NCI-H146 (cell line): Measurements from ENCODE around the gene BMPR1A.

Experiments
- DNase-seq: peaks from one replicate; lab custom pipeline; 2025; lab: John Stamatoyannopoulos, UW

Gene BMPR1A

GRCh38 chr10:86956848-86957448 lies 200.5 kb downstream of the BMPR1A start:
- DNase-seq = no peak

DNA sequence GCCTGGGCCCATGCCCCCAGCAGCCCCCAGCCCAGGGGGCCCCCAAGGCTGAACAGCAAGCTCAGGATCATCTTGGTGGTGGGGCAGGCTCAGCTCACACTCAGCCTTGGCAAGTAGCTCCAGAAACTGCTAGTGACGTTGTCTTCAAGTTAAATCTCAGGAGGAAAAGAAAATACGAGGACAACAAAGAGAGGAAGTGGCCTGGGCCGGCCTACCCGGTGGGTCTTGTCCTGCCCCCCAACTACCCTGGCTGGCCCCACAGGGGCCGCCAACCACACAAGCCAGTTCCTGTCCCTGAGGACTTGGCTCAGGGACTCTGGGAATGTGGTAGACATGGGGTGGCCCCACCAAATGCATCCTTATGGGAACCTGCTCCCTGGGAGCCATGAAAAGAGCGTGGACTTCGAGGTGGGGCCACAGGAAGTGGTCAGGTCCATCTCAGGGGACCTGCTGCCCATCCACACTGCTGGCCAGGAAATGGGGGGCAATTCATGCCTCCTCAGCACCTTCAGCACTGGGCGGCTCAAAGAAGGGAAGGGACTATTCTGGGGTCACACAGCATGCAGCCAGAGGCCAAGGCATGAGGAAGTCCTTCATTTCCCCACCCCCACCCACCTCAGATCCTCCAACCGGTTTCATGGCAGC lies 201.2 kb downstream of the BMPR1A start, which contains the start of gene MMRN2:
Gene MMRN2, minus strand, starts transcription at position 145 of the 645 bp plus-strand sequence. Its CDS starts 74 bp downstream, at position 71.
- DNase-seq = no peak

DNA sequence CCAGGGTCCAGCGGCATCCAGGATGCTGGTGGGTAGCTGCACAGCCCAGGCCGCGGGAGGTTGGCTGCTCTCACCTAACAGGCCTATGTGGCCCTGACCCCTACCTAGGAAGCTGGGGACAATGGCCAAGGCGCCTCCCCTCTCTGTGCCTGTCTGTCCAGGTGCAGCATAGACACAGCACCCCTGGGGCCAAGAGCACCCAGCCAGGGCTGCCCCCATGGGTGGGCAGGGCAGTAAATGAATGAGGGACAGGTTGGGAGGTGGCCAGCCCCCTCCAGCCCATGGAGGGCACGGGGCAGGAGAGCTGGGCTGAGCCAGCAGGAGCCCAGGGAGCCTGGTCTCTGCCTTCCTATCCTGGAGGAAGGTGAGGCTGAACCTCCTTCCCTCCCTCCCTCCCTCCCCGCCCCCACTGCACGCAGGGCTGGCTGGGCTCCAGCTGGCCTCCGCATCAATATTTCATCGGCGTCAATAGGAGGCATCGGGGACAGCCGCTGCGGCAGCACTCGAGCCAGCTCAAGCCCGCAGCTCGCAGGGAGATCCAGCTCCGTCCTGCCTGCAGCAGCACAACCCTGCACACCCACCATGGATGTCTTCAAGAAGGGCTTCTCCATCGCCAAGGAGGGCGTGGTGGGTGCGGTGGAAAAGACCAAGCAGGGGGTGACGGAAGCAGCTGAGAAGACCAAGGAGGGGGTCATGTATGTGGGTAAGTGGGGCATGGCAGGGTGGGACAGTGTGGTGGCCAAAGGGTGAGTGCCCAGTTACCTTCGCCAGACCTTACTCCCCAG lies 201.9 kb downstream of the BMPR1A start, which contains the start of gene SNCG:
Gene SNCG, plus strand, starts transcription at position 484 of the 785 bp plus-strand sequence. Its CDS starts 99 bp downstream, at position 583.
- DNase-seq = peak; percentile 69

DNA sequence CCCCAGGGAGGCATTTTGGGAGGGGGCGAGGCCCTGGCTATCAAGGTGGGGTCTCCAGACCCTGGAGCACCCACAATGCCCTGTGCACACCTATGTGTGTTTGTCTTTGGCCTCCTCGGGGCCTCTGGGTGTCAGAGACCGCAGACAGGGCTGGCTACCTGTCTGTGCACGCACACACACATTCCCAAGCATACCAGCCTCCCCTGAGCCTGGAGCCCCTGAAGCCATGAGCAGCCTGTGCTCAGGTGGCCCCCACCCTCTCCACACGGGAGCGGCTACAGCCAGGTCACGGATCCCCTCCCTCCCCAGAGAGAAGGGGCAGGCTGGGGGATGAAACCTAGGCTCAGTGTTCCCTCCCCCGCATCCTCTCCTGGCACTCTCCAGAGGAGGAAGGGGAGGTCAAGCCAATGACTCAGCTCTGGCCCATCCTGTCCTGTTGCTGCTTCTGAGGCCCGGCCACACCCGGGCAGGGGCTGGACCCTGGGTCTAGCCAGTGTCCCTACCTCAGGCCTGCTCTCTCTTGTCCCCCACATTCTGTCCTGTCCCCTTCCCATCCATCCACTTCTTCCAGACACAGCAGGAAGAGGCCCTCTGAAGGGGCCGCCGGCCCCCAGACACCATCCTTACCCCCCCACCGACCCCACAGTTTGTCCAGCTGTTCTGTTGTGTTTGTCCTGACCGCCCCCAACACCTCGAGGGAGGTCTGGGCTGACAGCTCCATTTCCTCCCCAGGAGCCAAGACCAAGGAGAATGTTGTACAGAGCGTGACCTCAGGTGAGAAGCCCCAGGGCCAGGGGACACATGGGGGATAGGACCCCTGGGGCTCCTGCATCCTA lies 202.7 kb downstream of the BMPR1A start:
- DNase-seq = peak; percentile 28

GRCh38 chr10:86959737-86960002 lies 203.3 kb downstream of the BMPR1A start:
- DNase-seq = no peak

- peak; percentile 12 for DNase-seq
These were observed 203.8 kb downstream of the BMPR1A start for GRCh38 chr10:86960003-86960862.

DNA sequence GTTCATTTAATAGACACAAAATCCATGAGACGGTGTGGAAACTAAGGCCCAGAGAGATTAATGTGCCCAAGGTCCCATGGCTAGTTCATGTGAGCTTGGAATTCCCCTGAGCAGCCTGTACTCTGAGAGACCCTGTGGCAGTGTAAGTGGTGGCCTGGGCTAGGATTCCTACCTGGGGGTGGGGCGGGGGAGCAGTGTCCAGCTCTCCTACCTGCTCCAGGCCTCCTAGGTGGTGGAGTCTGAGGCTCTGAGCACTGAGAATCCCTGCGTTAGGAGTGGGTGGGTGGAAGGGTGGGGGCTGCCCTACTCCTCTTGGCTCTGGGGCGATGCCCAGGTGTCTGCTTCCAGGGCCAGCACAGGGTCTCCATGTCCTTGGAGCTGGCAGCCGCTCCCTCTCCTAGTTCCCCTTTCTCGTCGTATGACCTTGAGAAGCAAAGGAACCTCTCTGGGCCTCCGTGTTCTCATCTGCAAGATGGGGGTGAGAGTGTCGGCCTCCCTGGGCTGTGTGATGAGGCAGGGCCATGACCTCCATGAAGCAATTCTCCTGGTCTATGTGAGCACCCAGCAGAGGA lies 204.5 kb downstream of the BMPR1A start:
- DNase-seq = no peak

DNA sequence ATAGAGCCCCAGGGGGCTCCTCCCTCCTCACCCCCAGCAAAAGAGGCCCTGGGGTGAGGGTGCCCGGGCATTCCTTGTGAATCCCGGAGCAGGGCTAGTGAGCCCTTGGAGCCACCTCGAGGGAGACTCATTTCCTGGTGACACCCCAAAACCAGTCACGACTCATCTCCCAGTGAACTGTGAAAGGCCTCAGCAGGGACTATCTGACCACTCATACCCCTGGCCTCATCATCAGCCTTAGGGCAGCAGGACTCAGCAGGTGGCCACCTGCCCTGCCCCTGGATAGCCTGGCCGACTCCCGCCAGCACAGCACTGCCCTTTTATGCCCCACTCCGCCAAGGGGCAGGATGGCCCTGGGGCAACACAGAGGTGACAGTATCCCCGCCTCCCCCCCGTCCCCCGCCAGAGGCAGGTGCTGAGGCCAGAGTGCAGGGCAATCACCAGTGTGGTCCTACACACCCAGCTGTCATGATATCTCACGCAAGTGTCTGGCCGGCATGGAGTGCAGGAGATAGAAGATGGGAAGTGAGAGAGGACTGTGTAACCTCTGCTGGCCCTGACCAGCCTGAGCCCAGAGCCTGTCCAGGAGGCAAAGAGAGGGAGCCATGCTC lies 205.2 kb downstream of the BMPR1A start:
- peak; percentile 80 for DNase-seq

GRCh38 chr10:86962136-86962980 lies 205.9 kb downstream of the BMPR1A start:
- DNase-seq = no peak

DNA sequence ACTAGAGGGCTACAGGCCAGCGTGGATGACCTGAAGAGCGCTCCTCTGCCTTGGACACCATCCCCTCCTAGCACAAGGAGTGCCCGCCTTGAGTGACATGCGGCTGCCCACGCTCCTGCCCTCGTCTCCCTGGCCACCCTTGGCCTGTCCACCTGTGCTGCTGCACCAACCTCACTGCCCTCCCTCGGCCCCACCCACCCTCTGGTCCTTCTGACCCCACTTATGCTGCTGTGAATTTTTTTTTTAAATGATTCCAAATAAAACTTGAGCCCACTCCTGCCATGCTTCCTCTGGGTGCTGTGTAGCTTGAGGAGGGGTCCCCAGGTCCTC lies 206.5 kb downstream of the BMPR1A start:
- DNase-seq = no peak

- DNase-seq = no peak
These were observed 207.0 kb downstream of the BMPR1A start for GRCh38 chr10:86963341-86963919.

GRCh38 chr10:86964061-86964846 lies 207.8 kb downstream of the BMPR1A start:
- no peak for DNase-seq

- no peak for DNase-seq
These were observed 208.4 kb downstream of the BMPR1A start for GRCh38 chr10:86964847-86965190.

DNA sequence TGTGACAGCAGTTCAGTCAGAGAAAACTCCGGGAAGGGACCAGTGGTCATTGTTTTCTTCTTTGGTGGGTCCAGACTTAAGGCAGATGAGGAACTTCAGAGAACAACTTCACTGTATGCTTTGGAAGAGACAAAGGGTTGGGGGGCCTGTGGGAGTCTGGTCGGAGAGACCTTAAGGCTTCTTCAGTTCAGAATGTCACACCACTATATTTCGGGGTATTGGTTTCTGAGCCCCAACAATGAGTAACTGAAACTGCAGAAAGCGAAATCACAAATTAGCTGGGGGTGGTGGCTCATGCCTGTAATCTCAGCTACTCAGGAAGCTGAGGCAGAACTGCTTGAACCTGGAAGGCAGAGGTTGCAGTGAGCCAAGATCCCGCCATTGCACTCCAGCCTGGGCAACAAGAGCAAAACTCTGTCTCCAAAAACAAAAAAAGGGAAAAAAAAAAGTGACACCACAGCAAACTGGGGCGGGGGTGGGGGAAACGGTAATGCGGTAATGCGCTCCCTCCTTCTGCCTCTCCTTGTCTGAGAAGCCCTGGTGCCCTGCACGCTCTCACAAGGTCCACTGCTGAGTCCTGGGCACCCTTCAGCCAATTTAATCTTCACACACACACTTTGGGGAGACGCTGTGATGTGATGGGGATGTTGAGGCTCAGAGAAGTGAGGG lies 209.7 kb downstream of the BMPR1A start:
- no peak for DNase-seq

DNA sequence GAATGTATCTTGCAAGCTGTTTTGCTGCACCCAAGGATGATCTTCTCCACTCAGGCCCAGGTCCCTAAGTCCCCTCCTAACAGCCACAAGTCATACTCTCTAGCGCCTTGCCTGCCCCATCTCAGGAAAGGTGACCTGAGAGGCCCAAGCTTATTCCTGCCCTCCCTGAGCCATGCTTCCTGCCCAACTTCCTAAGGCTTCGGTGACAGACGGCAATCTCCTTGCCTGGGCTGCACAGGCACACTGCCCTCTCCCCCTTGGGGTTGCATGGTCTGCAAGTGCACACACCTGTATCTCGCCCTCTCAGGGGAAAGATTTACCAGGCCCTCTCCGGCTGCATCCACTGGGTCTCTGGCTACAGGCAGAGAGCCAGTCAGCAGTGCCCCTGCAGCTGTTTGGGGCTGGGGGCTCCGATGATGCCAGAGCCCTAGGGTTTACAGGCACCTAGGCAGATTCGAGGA lies 211.1 kb downstream of the BMPR1A start:
- no peak for DNase-seq

GRCh38 chr10:86968271-86968993 lies 212.0 kb downstream of the BMPR1A start, which contains the start of gene ADIRF:
TSS of gene ADIRF (plus strand) at chr10:86968482. CDS start at chr10:86968545, 63 bp downstream.
- DNase-seq = peak; percentile 83

- DNase-seq = no peak
These were observed 212.6 kb downstream of the BMPR1A start for GRCh38 chr10:86968994-86969355.
